WTC11 (cell line): Measurements from ENCODE around the gene ROBO1. TPM values are rescaled to one million over a fixed set of nuclear protein-coding genes. Genes with fewer than 3 reads are reported as not detected.

ENCODE experiments used
- ATAC-seq: fragments of 200-7000 bp; cut with Tn5 transposase; 2 replicates; pipeline ENCODE4 v1.10.0; 2021; ENCODE audit warnings: mild to moderate bottlenecking, moderate library complexity
- CTCF ChIA-PET: fragments of 300-600 bp; sonication (Branson Sonifier 250); formaldehyde crosslinking; loops from one replicate; lab custom pipeline; 2021; ENCODE audit warnings: antibody characterized with exemption; lab: Charles Lee
- POLR2A ChIA-PET: fragments of 350-600 bp; sonication (Branson Sonifier 250); formaldehyde crosslinking; loops from one replicate; lab custom pipeline; 2021; ENCODE audit warnings: antibody characterized with exemption; lab: Charles Lee
- DNase-seq: peaks from one replicate; pipeline ENCODE4 v3.0.0; 2021; ENCODE audit warnings: low spot score
- H3K27ac Mint-ChIP-seq: 2 replicates; pipeline ENCODE4 v1.8.0; 2021; ENCODE audit warnings: mixed read lengths
- H3K27me3 Mint-ChIP-seq: 2 replicates; pipeline ENCODE4 v1.8.0; 2021; ENCODE audit warnings: low read depth, mild to moderate bottlenecking, moderate library complexity, mixed read lengths
- H3K36me3 Mint-ChIP-seq: 2 replicates; pipeline ENCODE4 v1.8.0; 2021; ENCODE audit warnings: mixed read lengths
- H3K4me1 Mint-ChIP-seq: 2 replicates; pipeline ENCODE4 v1.8.0; 2022; ENCODE audit warnings: mixed read lengths
- H3K4me3 Mint-ChIP-seq: 2 replicates; pipeline ENCODE4 v1.8.0; 2021; ENCODE audit warnings: mild to moderate bottlenecking, moderate library complexity, mixed read lengths
- H3K9me3 Mint-ChIP-seq: 2 replicates; pipeline ENCODE4 v1.8.0; 2021; ENCODE audit warnings: mixed read lengths
- ATF6 ChIP-seq: sonication (generic); formaldehyde crosslinking; IDR thresholded peaks from 2 replicates; pipeline ENCODE4 v1.8.1; 2023; ENCODE audit warnings: mild to moderate bottlenecking, missing genetic modification reagents
- CTCF ChIP-seq: fragments of 200-600 bp; IDR thresholded peaks from 2 replicates; pipeline ENCODE4 v1.8.0; 2022; ENCODE audit warnings: antibody characterized with exemption
- ETV6 ChIP-seq: sonication (generic); formaldehyde crosslinking; IDR thresholded peaks from 2 replicates; pipeline ENCODE4 v1.8.1; 2022; ENCODE audit warnings: mild to moderate bottlenecking, missing genetic modification reagents
- FOXP1 ChIP-seq: sonication (generic); formaldehyde crosslinking; IDR thresholded peaks from 2 replicates; pipeline ENCODE4 v1.8.0; 2022; ENCODE audit warnings: missing genetic modification reagents, mild to moderate bottlenecking, moderate library complexity, borderline replicate concordance
- GABPB1 ChIP-seq: sonication (generic); formaldehyde crosslinking; IDR thresholded peaks from 2 replicates; pipeline ENCODE4 v1.8.1; 2023; ENCODE audit warnings: mild to moderate bottlenecking, missing genetic modification reagents
- GTF2I ChIP-seq: fragments of 250-450 bp; sonication (Bioruptor Pico); conservative IDR thresholded peaks from 2 replicates; pipeline ENCODE4 v1.4.0; 2021; ENCODE audit warnings: mild to moderate bottlenecking
- HMGXB4 ChIP-seq: sonication (generic); formaldehyde crosslinking; IDR thresholded peaks from 2 replicates; pipeline ENCODE4 v1.8.1; 2023; ENCODE audit warnings: mild to moderate bottlenecking, moderate library complexity, missing genetic modification reagents
- JUN ChIP-seq: sonication (generic); formaldehyde crosslinking; IDR thresholded peaks from 2 replicates; pipeline ENCODE4 v1.8.0; 2023; ENCODE audit warnings: mild to moderate bottlenecking, missing genetic modification reagents
- KAT7 ChIP-seq: sonication (generic); formaldehyde crosslinking; IDR thresholded peaks from 2 replicates; pipeline ENCODE4 v1.8.1; 2023; ENCODE audit warnings: missing genetic modification reagents, mild to moderate bottlenecking, borderline replicate concordance
- MAX ChIP-seq: sonication (generic); formaldehyde crosslinking; IDR thresholded peaks from 2 replicates; pipeline ENCODE4 v1.8.0; 2022; ENCODE audit warnings: mild to moderate bottlenecking, missing genetic modification reagents
- MYBL2 ChIP-seq: sonication (generic); formaldehyde crosslinking; IDR thresholded peaks from 2 replicates; pipeline ENCODE4 v1.8.1; 2023; ENCODE audit warnings: mild to moderate bottlenecking, moderate library complexity, missing genetic modification reagents
- NFATC4 ChIP-seq: fragments of 250-450 bp; sonication (Bioruptor Pico); IDR thresholded peaks from 2 replicates; pipeline ENCODE4 v1.9.0; 2021; ENCODE audit warnings: mild to moderate bottlenecking
- NFE2L1 ChIP-seq: sonication (generic); formaldehyde crosslinking; IDR thresholded peaks from 2 replicates; pipeline ENCODE4 v1.8.1; 2023; ENCODE audit warnings: missing genetic modification reagents
- NR3C1 ChIP-seq: sonication (generic); formaldehyde crosslinking; conservative IDR thresholded peaks from 2 replicates; pipeline ENCODE4 v1.8.1; 2023; ENCODE audit warnings: low read depth, mild to moderate bottlenecking, missing genetic modification reagents
- PREB ChIP-seq: sonication (generic); formaldehyde crosslinking; IDR thresholded peaks from 2 replicates; pipeline ENCODE4 v1.8.1; 2022; ENCODE audit warnings: mild to moderate bottlenecking, missing genetic modification reagents, moderate library complexity, borderline replicate concordance
- RELA ChIP-seq: sonication (generic); formaldehyde crosslinking; IDR thresholded peaks from 2 replicates; pipeline ENCODE4 v1.8.1; 2022; ENCODE audit warnings: missing genetic modification reagents, mild to moderate bottlenecking, borderline replicate concordance
- RORB ChIP-seq: fragments of 250-450 bp; sonication (Bioruptor Pico); IDR thresholded peaks from 2 replicates; pipeline ENCODE4 v1.9.0; 2021; ENCODE audit warnings: mild to moderate bottlenecking
- SMAD3 ChIP-seq: sonication (generic); formaldehyde crosslinking; IDR thresholded peaks from 2 replicates; pipeline ENCODE4 v1.8.0; 2022; ENCODE audit warnings: missing genetic modification reagents, mild to moderate bottlenecking, borderline replicate concordance
- SOX15 ChIP-seq: fragments of 250-450 bp; sonication (Bioruptor Pico); IDR thresholded peaks from 2 replicates; pipeline ENCODE4 v1.9.0; 2021; ENCODE audit warnings: mild to moderate bottlenecking
- TCF7 ChIP-seq: sonication (generic); formaldehyde crosslinking; IDR thresholded peaks from 2 replicates; pipeline ENCODE4 v1.8.0; 2022; ENCODE audit warnings: mild to moderate bottlenecking, low read depth, missing genetic modification reagents, moderate library complexity
- USF1 ChIP-seq: sonication (generic); formaldehyde crosslinking; IDR thresholded peaks from 2 replicates; pipeline ENCODE4 v1.8.0; 2022; ENCODE audit warnings: mild to moderate bottlenecking, missing genetic modification reagents
- ZMAT4 ChIP-seq: fragments of 250-450 bp; sonication (Bioruptor Pico); IDR thresholded peaks from 2 replicates; pipeline ENCODE4 v1.9.0; 2021; ENCODE audit warnings: mild to moderate bottlenecking
- ZNF263 ChIP-seq: sonication (generic); formaldehyde crosslinking; IDR thresholded peaks from 2 replicates; pipeline ENCODE4 v1.8.1; 2022; ENCODE audit warnings: low read depth, mild to moderate bottlenecking, moderate library complexity, missing genetic modification reagents
- ZNF317 ChIP-seq: sonication (generic); formaldehyde crosslinking; IDR thresholded peaks from 2 replicates; pipeline ENCODE4 v1.8.1; 2023; ENCODE audit warnings: low read depth, mild to moderate bottlenecking, moderate library complexity, missing genetic modification reagents, borderline replicate concordance
- ZNF396 ChIP-seq: fragments of 250-450 bp; sonication (Bioruptor Pico); IDR thresholded peaks from 2 replicates; pipeline ENCODE4 v1.8.0; 2021; ENCODE audit warnings: mild to moderate bottlenecking, moderate library complexity, borderline replicate concordance
- ZNF423 ChIP-seq: fragments of 250-450 bp; sonication (Bioruptor Pico); IDR thresholded peaks from 2 replicates; pipeline ENCODE4 v2.1.2; 2022; ENCODE audit warnings: mild to moderate bottlenecking, moderate library complexity
- ZSCAN18 ChIP-seq: fragments of 250-450 bp; sonication (Bioruptor Pico); IDR thresholded peaks from 2 replicates; pipeline ENCODE4 v2.1.2; 2022; ENCODE audit warnings: mild to moderate bottlenecking, moderate library complexity
- total RNA-seq: library from RNA; stranded (reverse); gene quantifications from 3 replicates; pipeline ENCODE4 v1.2.3, GENCODE V29; 2021

The ROBO1 gene
- total RNA-seq, 1 experiment from 2014 or later: 90.9 TPM

GRCh38 chr3:79436387-79436786 is 331.4 kb downstream of the ROBO1 start (continued):
- no peak for TF ChIP-seq ZMAT4

- Mint-ChIP-seq H3K36me3 (no peaks in the 10 kb centered on the region), H3K27me3 (no peaks in the 10 kb centered on the region), H3K27ac (no peak overlapping the region), H3K9me3 (no peaks in the 10 kb centered on the region), H3K4me3 (no peak overlapping the region), H3K4me1 (no peaks in the 10 kb centered on the region)
- ChIA-PET POLR2A (interaction anchor here (0.6 kb wide), 1 partner anchor 19 kb away, joined by 3 read pairs; no protein-coding TSS in a partner anchor), CTCF (no interaction called here)
- no peak for ATAC-seq
- no peak for DNase-seq
- no peak for TF ChIP-seq NR3C1 (CRISPR knock-in tag)
- no peak for TF ChIP-seq RORB
- TF ChIP-seq ETV6 (CRISPR knock-in tag): no peak
- no peak for TF ChIP-seq NFE2L1 (CRISPR knock-in tag)
- TF ChIP-seq HMGXB4: no peak
- TF ChIP-seq TCF7 (CRISPR knock-in tag): no peak
- TF ChIP-seq SMAD3 (CRISPR knock-in tag): no peak
- no peak for TF ChIP-seq ATF6 (CRISPR knock-in tag)
- no peak for TF ChIP-seq ZNF317 (CRISPR knock-in tag)
- no peak for TF ChIP-seq ZNF423 (CRISPR knock-in tag)
- no peak for TF ChIP-seq MAX
- no peak for TF ChIP-seq GABPB1 (CRISPR knock-in tag)
- TF ChIP-seq CTCF: no peak
- no peak for TF ChIP-seq ZNF396
These were observed 340.7 kb downstream of the ROBO1 start for GRCh38 chr3:79427081-79427480.

GRCh38 chr3:79424811-79425210 is 343.0 kb downstream of the ROBO1 start:
- Mint-ChIP-seq H3K9me3 (no peaks in the 10 kb centered on the region), H3K36me3 (no peaks in the 10 kb centered on the region), H3K27ac (no peak overlapping the region), H3K27me3 (no peaks in the 10 kb centered on the region), H3K4me3 (no peak overlapping the region), H3K4me1 (no peaks in the 10 kb centered on the region)
- DNase-seq (no peak), ATAC-seq (no peak)
- ChIA-PET CTCF (no interaction called here), POLR2A (no interaction called here)
- TF ChIP-seq KAT7 (no peak), ZSCAN18 (no peak), FOXP1 (CRISPR knock-in tag) (no peak), ZNF263 (no peak), ETV6 (CRISPR knock-in tag) (no peak), ZNF423 (CRISPR knock-in tag) (no peak), NFATC4 (no peak), MYBL2 (CRISPR knock-in tag) (no peak), PREB (CRISPR knock-in tag) (no peak), GTF2I (CRISPR knock-in tag) (no peak), JUN (no peak), USF1 (CRISPR knock-in tag) (no peak), SOX15 (CRISPR knock-in tag) (no peak), RELA (CRISPR knock-in tag) (no peak)
